Suprapubic skin (tissue), 4 donors: Measurements from ENCODE around the gene PTMA. TPM values are rescaled to one million over a fixed set of nuclear protein-coding genes. Genes with fewer than 3 reads are reported as not detected.

ENCODE experiments used
- DNase-seq, 2 donors: peaks; one replicate each; pipeline ENCODE4 v3.0.0-alpha.2; 2019; ENCODE audit warnings: low spot score in 2 of 2
- H3K27ac ChIP-seq: fragments of 200-600 bp; sonication (generic); one replicate; pipeline ENCODE4 v1.5.1; 2019
- H3K27me3 ChIP-seq: fragments of 200-600 bp; sonication (generic); one replicate; pipeline ENCODE4 v1.5.1; 2019
- H3K36me3 ChIP-seq: fragments of 200-600 bp; sonication (generic); one replicate; pipeline ENCODE4 v1.5.1; 2019
- H3K4me1 ChIP-seq: fragments of 200-600 bp; sonication (generic); one replicate; pipeline ENCODE4 v1.5.1; 2019
- H3K4me3 ChIP-seq: fragments of 200-600 bp; sonication (generic); one replicate; pipeline ENCODE4 v1.5.1; 2019; ENCODE audit warnings: mild to moderate bottlenecking
- H3K9me3 ChIP-seq: fragments of 200-600 bp; sonication (generic); one replicate; pipeline ENCODE4 v1.5.1; 2019
- CTCF ChIP-seq, 2 donors: fragments of 200-600 bp in 1 of 2; fragments of 450-650 bp in 1 of 2; sonication (generic) in 1 of 2; IDR thresholded peaks; one replicate each; pipeline ENCODE4 v1.5.1; 2016 to 2019; ENCODE audit warnings: antibody characterized with exemption in 2 of 2, mild to moderate bottlenecking in 1 of 2, moderate library complexity in 1 of 2
- EP300 ChIP-seq: sonication (generic); formaldehyde crosslinking; IDR thresholded peaks from one replicate; pipeline ENCODE4 v1.6.1; 2017; ENCODE audit warnings: antibody characterized with exemption
- POLR2A ChIP-seq, 2 donors: fragments of 450-650 bp; IDR thresholded peaks; one replicate each; pipeline ENCODE4 v1.6.1; 2017; ENCODE audit warnings: antibody characterized with exemption in 2 of 2, mild to moderate bottlenecking in 2 of 2, moderate library complexity in 2 of 2
- POLR2AphosphoS5 ChIP-seq, 3 donors: sonication (generic); formaldehyde crosslinking; IDR thresholded peaks; one replicate each; pipeline ENCODE4 v1.6.1; 2017; ENCODE audit warnings: antibody characterized with exemption in 3 of 3
- WGBS: methylation state at CpG from one replicate; pipeline ENCODE4 v1.1.5; 2018; 5-methylcytosine and 5-hydroxymethylcytosine counted together
- total RNA-seq, 4 donors: library from RNA; depleted of rRNA; stranded (reverse); fragments of >200 nt; gene quantifications; one replicate each; pipeline ENCODE4 v1.1.0, GENCODE V29; 2016

Gene PTMA
- total RNA-seq, 4 donors from 2014 or later: 781 to 1,090 (median 1,063) TPM

GRCh38 chr2:231671270-231672050 lies 36.9 kb upstream of the PTMA start:
- Histone ChIP-seq H3K27me3 (no peaks in the 10 kb centered on the region), H3K4me3 (no peak overlapping the region), H3K4me1 (peaks cover 61% of the 10 kb centered on the region), H3K27ac (peak overlapping the region; percentile 77), H3K36me3 (no peaks in the 10 kb centered on the region), H3K9me3 (no peaks in the 10 kb centered on the region)
- WGBS: 59% methylated on average over 6 of the region's 17 CpGs
- TF ChIP-seq POLR2A (IDR thresholded peaks at IDR 0.05) (no peak), EP300 (no peak), POLR2AphosphoS5 (IDR thresholded peaks at IDR 0.05) (no peak), CTCF (IDR thresholded peaks at IDR 0.05) (no peak)
- no peak for DNase-seq

GRCh38 chr2:231672617-231673347 lies 35.5 kb upstream of the PTMA start:
- H3K27me3 ChIP-seq: no peaks in the 10 kb centered on the region
- no peak for DNase-seq
- H3K4me3 ChIP-seq: no peak overlapping the region
- TF ChIP-seq EP300: no peak
- no peak for TF ChIP-seq POLR2A (IDR thresholded peaks at IDR 0.05)
- TF ChIP-seq POLR2AphosphoS5 (IDR thresholded peaks at IDR 0.05): no peak
- no peak for TF ChIP-seq CTCF (IDR thresholded peaks at IDR 0.05)
- no peaks in the 10 kb centered on the region for H3K36me3 ChIP-seq
- peak overlapping the region; percentile 77 for H3K27ac ChIP-seq
- no peaks in the 10 kb centered on the region for H3K9me3 ChIP-seq
- peaks cover 50% of the 10 kb centered on the region for H3K4me1 ChIP-seq
- WGBS: 31% methylated on average over 12 of the region's 20 CpGs

GRCh38 chr2:231673348-231673770 lies 35.0 kb upstream of the PTMA start:
- 63% methylated on average over 6 of the region's 6 CpGs for WGBS
- no peak overlapping the region for H3K4me3 ChIP-seq

GRCh38 chr2:231674587-231675338 lies 33.6 kb upstream of the PTMA start:
- peak; percentile 62 to 82 for TF ChIP-seq CTCF (IDR thresholded peaks at IDR 0.05)
- peak in 1 of 3 donors; percentile 21 for TF ChIP-seq POLR2AphosphoS5 (IDR thresholded peaks at IDR 0.05)
- TF ChIP-seq EP300: no peak
- no peak for TF ChIP-seq POLR2A (IDR thresholded peaks at IDR 0.05)
- peaks cover 51% of the 10 kb centered on the region for H3K4me1 ChIP-seq
- no peak overlapping the region for H3K4me3 ChIP-seq
- DNase-seq: peak in 1 of 2 donors; percentile 89
- peak overlapping the region; percentile 77 for H3K27ac ChIP-seq
- no peaks in the 10 kb centered on the region for H3K9me3 ChIP-seq
- no peaks in the 10 kb centered on the region for H3K36me3 ChIP-seq
- WGBS: 27% methylated on average over 11 of the region's 20 CpGs
- no peaks in the 10 kb centered on the region for H3K27me3 ChIP-seq

More at GRCh38 chr2:231673348-231673770, 35.0 kb upstream of the PTMA start:
- peak overlapping the region; percentile 77 for H3K27ac ChIP-seq
- peaks cover 51% of the 10 kb centered on the region for H3K4me1 ChIP-seq
- no peak for DNase-seq
- no peak for TF ChIP-seq EP300
- TF ChIP-seq POLR2AphosphoS5 (IDR thresholded peaks at IDR 0.05): no peak
- TF ChIP-seq POLR2A (IDR thresholded peaks at IDR 0.05): no peak
- TF ChIP-seq CTCF (IDR thresholded peaks at IDR 0.05): no peak
- no peaks in the 10 kb centered on the region for H3K27me3 ChIP-seq
- H3K36me3 ChIP-seq: no peaks in the 10 kb centered on the region
- no peaks in the 10 kb centered on the region for H3K9me3 ChIP-seq
